Pancreas (tissue), 10 donors: ENCODE data around the gene TENM4. TPM values are rescaled to one million over a fixed set of nuclear protein-coding genes. Genes with fewer than 3 reads are reported as not detected.

Source experiments
- ATAC-seq, 4 donors: fragments of 200-7000 bp; cut with Tn5 transposase; one replicate each; pipeline versions ENCODE4 v1.8.0 to v1.9.1; 2020; ENCODE audit warnings: mild to moderate bottlenecking in 4 of 4, moderate library complexity in 4 of 4
- DNase-seq, 6 donors: peaks; one replicate each; pipeline ENCODE4 v3.0.0-alpha.2; 2020
- FAIRE-seq: peaks from 2 replicates; lab custom pipeline; 2012; peaks lifted over from hg19 to GRCh38; lab: Jason Lieb, UNC
- H3K27ac ChIP-seq, 4 donors: fragments of 200-600 bp; sonication (generic); 1 replicate in 3 of 4; 2 replicates in 1 of 4; pipeline versions ENCODE4 v1.5.0 to v1.8.0; 2020
- H3K27me3 ChIP-seq, 4 donors: fragments of 200-600 bp; one replicate each; pipeline ENCODE4 v1.8.0; 2021
- H3K36me3 ChIP-seq, 3 donors: fragments of 200-600 bp; sonication (generic) in 1 of 3; one replicate each; pipeline versions ENCODE4 v1.5.0 to v1.8.0; 2020 to 2021
- H3K4me1 ChIP-seq, 3 donors: fragments of 200-600 bp; one replicate each; pipeline ENCODE4 v1.8.0; 2021
- H3K4me3 ChIP-seq, 4 donors: fragments of 200-600 bp; sonication (generic) in 2 of 4; one replicate each; pipeline versions ENCODE4 v1.5.0 to v1.8.0; 2020 to 2021
- H3K9me3 ChIP-seq, 4 donors: fragments of 200-600 bp; one replicate each; pipeline ENCODE4 v1.8.0; 2021
- CTCF ChIP-seq, 4 donors: fragments of 200-600 bp; sonication (generic) in 3 of 4; IDR thresholded peaks; one replicate each; pipeline versions ENCODE4 v1.5.0 to v1.8.0; 2021; ENCODE audit warnings: antibody characterized with exemption in 4 of 4
- WGBS, 2 donors: extraction: QIAGEN DNeasy Blood & Tissue Kit; methylation state at CpG; one replicate each; pipeline ENCODE4 v1.1.7; 2013; 5-methylcytosine and 5-hydroxymethylcytosine counted together
- intact Hi-C, 3 donors: fragments of 100-400 bp; cut with DNase I; formaldehyde crosslinking; loops; one replicate each; pipeline versions ENCODE4 v1.11.1 to v1.14.2; 2022
- polyA plus RNA-seq, 2 donors: library from polyadenylated mRNA; stranded (reverse); fragments of 200-250 nt; gene quantifications; one replicate each; pipeline ENCODE4 v1.2.3, GENCODE V29; 2013
- total RNA-seq, 6 donors: library from RNA; stranded (reverse); fragmentation: NEBNext Ultra II Directional in 4 of 6; extraction: Animal tissue kit (Norgen Biotek cat#: 25700) in 4 of 6; gene quantifications; one replicate each; pipeline versions ENCODE4 v1.2.1 to v1.2.4, GENCODE V29; 2021 to 2023
- donor health status: healthy with polysubstance abuse.
- donor health status: DM: no; HTN: no; CAD: no; lungs with moderate emphysema.
- donor health status: DM: no; HTN: no; CAD: no.
- donor health status: control.
- donor health status: control.
- donor health status: Bipolar disorder and iron deficiency.
- donor health status: DM: yes; HTN: yes; CAD: no.
- donor health status: DM: no; HTN: no; CAD: no.
- donor health status: DM: no; HTN: no; CAD: no.
- donor health status: DM: yes; HTN: yes; CAD: no.

Gene TENM4
- total and polyA plus RNA-seq, 8 donors = 0.37 to 6.8 (median 1.3) TPM

- Histone ChIP-seq H3K9me3 (no peaks in the 10 kb centered on the region), H3K36me3 (no peaks in the 10 kb centered on the region), H3K4me3 (no peak overlapping the region), H3K27me3 (no peaks in the 10 kb centered on the region), H3K27ac (no peak overlapping the region), H3K4me1 (no peaks in the 10 kb centered on the region)
- TF ChIP-seq CTCF (IDR thresholded peaks at IDR 0.05) = no peak
- FAIRE-seq (no peak), ATAC-seq (no peak), DNase-seq (no peak)
- WGBS, 2 donors = 88 to 90% methylated on average over 2 of the region's 2 CpGs
- intact Hi-C loops = no loop called here
Measured at GRCh38 chr11:78878631-78879030, 562.2 kb downstream of the TENM4 start.

GRCh38 chr11:78876676-78877075 is 564.2 kb downstream of the TENM4 start:
- no peak overlapping the region for H3K27ac ChIP-seq
- no peaks in the 10 kb centered on the region for H3K9me3 ChIP-seq
- no peak for TF ChIP-seq CTCF (IDR thresholded peaks at IDR 0.05)
- ATAC-seq (no peak), DNase-seq (no peak), FAIRE-seq (no peak)
- H3K4me3 ChIP-seq = no peak overlapping the region
- no peaks in the 10 kb centered on the region for H3K27me3 ChIP-seq
- no peaks in the 10 kb centered on the region for H3K36me3 ChIP-seq
- 72 to 74% methylated on average over 3 of the region's 3 CpGs for WGBS, 2 donors
- H3K4me1 ChIP-seq = no peaks in the 10 kb centered on the region
- intact Hi-C loops = no loop called here

GRCh38 chr11:78870655-78871054 is 570.2 kb downstream of the TENM4 start:
- Histone ChIP-seq H3K36me3 (no peaks in the 10 kb centered on the region), H3K9me3 (no peaks in the 10 kb centered on the region), H3K4me1 (no peaks in the 10 kb centered on the region), H3K27me3 (no peaks in the 10 kb centered on the region), H3K27ac (no peak overlapping the region), H3K4me3 (no peak overlapping the region)
- intact Hi-C loops = no loop called here
- TF ChIP-seq CTCF (IDR thresholded peaks at IDR 0.05) = no peak
- ATAC-seq (no peak), FAIRE-seq (no peak), DNase-seq (no peak)
- WGBS, 2 donors = 59 to 66% methylated on average over 4 of the region's 4 CpGs

GRCh38 chr11:78869293-78869692 is 571.5 kb downstream of the TENM4 start:
- intact Hi-C loops = no loop called here
- no peak for ATAC-seq

More at GRCh38 chr11:78869293-78869692, 571.5 kb downstream of the TENM4 start:
- no peak for DNase-seq
- Histone ChIP-seq H3K27me3 (no peaks in the 10 kb centered on the region), H3K9me3 (no peaks in the 10 kb centered on the region), H3K4me3 (no peak overlapping the region), H3K4me1 (no peaks in the 10 kb centered on the region), H3K36me3 (no peaks in the 10 kb centered on the region), H3K27ac (no peak overlapping the region)
- 46 to 62% methylated on average over 3 of the region's 3 CpGs for WGBS, 2 donors
- no peak for TF ChIP-seq CTCF (IDR thresholded peaks at IDR 0.05)
- no peak for FAIRE-seq
